OCI-LY3 (cell line): ENCODE measurements around the gene GAS7.

Experiments
- EZH2phosphoT487 ChIP-seq: fragments of 200-600 bp; shearing (Covaris generic); IDR thresholded peaks from 2 replicates; pipeline ENCODE4 v1.6.1; 2018; ENCODE audit warnings: antibody characterized with exemption, mixed run types, low read depth
- TF ChIP-seq, protein P1 (sequence below): fragments of 200-600, 300-600 bp; sonication (generic); IDR thresholded peaks from 2 replicates; pipeline ENCODE4 v1.5.1; 2014; ENCODE audit warnings: antibody characterized with exemption, low read length, low read depth

- TF ChIP-seq, protein P1, sequence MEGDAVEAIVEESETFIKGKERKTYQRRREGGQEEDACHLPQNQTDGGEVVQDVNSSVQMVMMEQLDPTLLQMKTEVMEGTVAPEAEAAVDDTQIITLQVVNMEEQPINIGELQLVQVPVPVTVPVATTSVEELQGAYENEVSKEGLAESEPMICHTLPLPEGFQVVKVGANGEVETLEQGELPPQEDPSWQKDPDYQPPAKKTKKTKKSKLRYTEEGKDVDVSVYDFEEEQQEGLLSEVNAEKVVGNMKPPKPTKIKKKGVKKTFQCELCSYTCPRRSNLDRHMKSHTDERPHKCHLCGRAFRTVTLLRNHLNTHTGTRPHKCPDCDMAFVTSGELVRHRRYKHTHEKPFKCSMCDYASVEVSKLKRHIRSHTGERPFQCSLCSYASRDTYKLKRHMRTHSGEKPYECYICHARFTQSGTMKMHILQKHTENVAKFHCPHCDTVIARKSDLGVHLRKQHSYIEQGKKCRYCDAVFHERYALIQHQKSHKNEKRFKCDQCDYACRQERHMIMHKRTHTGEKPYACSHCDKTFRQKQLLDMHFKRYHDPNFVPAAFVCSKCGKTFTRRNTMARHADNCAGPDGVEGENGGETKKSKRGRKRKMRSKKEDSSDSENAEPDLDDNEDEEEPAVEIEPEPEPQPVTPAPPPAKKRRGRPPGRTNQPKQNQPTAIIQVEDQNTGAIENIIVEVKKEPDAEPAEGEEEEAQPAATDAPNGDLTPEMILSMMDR: no peak
- TF ChIP-seq EZH2phosphoT487: no peak
These were observed 11.5 kb downstream of the GAS7 start for GRCh38 chr17:10186771-10187410.
